ENCODE measurements around the gene GRK6.

Gene GRK6

GRCh38 chr5:177487975-177488374, 61.5 kb downstream of the GRK6 start:
- Mint-ChIP-seq H3K9me3 (no peaks in the 10 kb centered on the region), H3K4me3 (no peak overlapping the region), H3K27ac (no peak overlapping the region), H3K36me3 (ENCODE audit: low read depth) (peaks cover 57% of the 10 kb centered on the region), H3K4me1 (peaks cover 39% of the 10 kb centered on the region), H3K27me3 (ENCODE audit: low read depth) (no peaks in the 10 kb centered on the region)
- TF ChIP-seq CTCF (IDR thresholded peaks at IDR 0.05; ENCODE audit: unreplicated experiment in 3 of 3): no peak

- no peak overlapping the region for H3K4me3 Mint-ChIP-seq
- no peaks in the 10 kb centered on the region for H3K27me3 Mint-ChIP-seq (ENCODE audit: low read depth)
- H3K4me1 Mint-ChIP-seq: peaks cover 46% of the 10 kb centered on the region
- no peak for TF ChIP-seq CTCF (IDR thresholded peaks at IDR 0.05; ENCODE audit: unreplicated experiment in 3 of 3)
- H3K27ac Mint-ChIP-seq: no peak overlapping the region
- H3K9me3 Mint-ChIP-seq: no peaks in the 10 kb centered on the region
- H3K36me3 Mint-ChIP-seq (ENCODE audit: low read depth): peaks cover 52% of the 10 kb centered on the region
These were observed 62.7 kb downstream of the GRK6 start for GRCh38 chr5:177489119-177489716.

- Mint-ChIP-seq H3K4me1 (peaks cover 42% of the 10 kb centered on the region), H3K9me3 (no peaks in the 10 kb centered on the region), H3K27ac (peak overlapping the region; percentile 27 to 74 (median 53)), H3K27me3 (ENCODE audit: low read depth) (no peaks in the 10 kb centered on the region), H3K36me3 (ENCODE audit: low read depth) (peaks cover 40% of the 10 kb centered on the region), H3K4me3 (peak overlapping the region in 2 of 3 experiments; percentile 24 to 58)
- no peak for TF ChIP-seq CTCF (IDR thresholded peaks at IDR 0.05; ENCODE audit: unreplicated experiment in 3 of 3)
These were observed 64.0 kb downstream of the GRK6 start for GRCh38 chr5:177490311-177490991.

- Mint-ChIP-seq H3K36me3 (ENCODE audit: low read depth) (peaks cover 37% of the 10 kb centered on the region), H3K9me3 (no peaks in the 10 kb centered on the region), H3K4me1 (peaks cover 40% of the 10 kb centered on the region), H3K27ac (peak overlapping the region in 2 of 3 experiments; percentile 53 to 80), H3K4me3 (peak overlapping the region in 1 of 3 experiments; percentile 46), H3K27me3 (ENCODE audit: low read depth) (no peaks in the 10 kb centered on the region)
- no peak for TF ChIP-seq CTCF (IDR thresholded peaks at IDR 0.05; ENCODE audit: unreplicated experiment in 3 of 3)
These were observed 64.5 kb downstream of the GRK6 start for GRCh38 chr5:177490992-177491391.

- Mint-ChIP-seq H3K4me3 (peak overlapping the region in 1 of 3 experiments; percentile 46), H3K36me3 (ENCODE audit: low read depth) (peaks cover 32% of the 10 kb centered on the region), H3K9me3 (no peaks in the 10 kb centered on the region), H3K27me3 (ENCODE audit: low read depth) (no peaks in the 10 kb centered on the region), H3K4me1 (peaks cover 40% of the 10 kb centered on the region), H3K27ac (peak overlapping the region in 2 of 3 experiments; percentile 53 to 80)
- TF ChIP-seq CTCF (IDR thresholded peaks at IDR 0.05; ENCODE audit: unreplicated experiment in 3 of 3): peak; percentile 94 to 96 (median 95)
These were observed 65.0 kb downstream of the GRK6 start for GRCh38 chr5:177491429-177491945.

Measured in nephron (organoid).